ENCODE measurements around the gene PPP2R3B.
A peak's percentile ranks its signal among the peaks of the same experiment; 100 is the strongest.
"Not testable (repeated sequence)": the region's sequence is repeated elsewhere in the genome, so short reads cannot be mapped to it uniquely, and the experiment has no call there.

Gene PPP2R3B

GRCh38 chrX:378443-378842 is 8.3 kb downstream of the PPP2R3B start:
- DNase-seq: no peak
- TF ChIP-seq CTCF (IDR thresholded peaks at IDR 0.05): no peak
- no peak overlapping the region for H3K4me3 ChIP-seq

GRCh38 chrX:376206-376605 is 10.5 kb downstream of the PPP2R3B start:
- H3K36me3 ChIP-seq, DNase-seq: not testable (repeated sequence)
- peaks cover 0 to 47% of the 10 kb centered on the region in 2 donors for H3K27me3 ChIP-seq

More at GRCh38 chrX:378443-378842, 8.3 kb downstream of the PPP2R3B start:
- Histone ChIP-seq H3K36me3 (no peaks in the 10 kb centered on the region), H3K27me3 (peaks cover 0 to 25% of the 10 kb centered on the region in 2 donors), H3K4me1 (peaks cover 0 to 14% (median 11%) of the 10 kb centered on the region in 4 donors), H3K9me3 (no peaks in the 10 kb centered on the region), H3K27ac (no peak overlapping the region)
- intact Hi-C loops (cut with DNase I; ENCODE audit: low total_unique reads): no loop called here

DNA sequence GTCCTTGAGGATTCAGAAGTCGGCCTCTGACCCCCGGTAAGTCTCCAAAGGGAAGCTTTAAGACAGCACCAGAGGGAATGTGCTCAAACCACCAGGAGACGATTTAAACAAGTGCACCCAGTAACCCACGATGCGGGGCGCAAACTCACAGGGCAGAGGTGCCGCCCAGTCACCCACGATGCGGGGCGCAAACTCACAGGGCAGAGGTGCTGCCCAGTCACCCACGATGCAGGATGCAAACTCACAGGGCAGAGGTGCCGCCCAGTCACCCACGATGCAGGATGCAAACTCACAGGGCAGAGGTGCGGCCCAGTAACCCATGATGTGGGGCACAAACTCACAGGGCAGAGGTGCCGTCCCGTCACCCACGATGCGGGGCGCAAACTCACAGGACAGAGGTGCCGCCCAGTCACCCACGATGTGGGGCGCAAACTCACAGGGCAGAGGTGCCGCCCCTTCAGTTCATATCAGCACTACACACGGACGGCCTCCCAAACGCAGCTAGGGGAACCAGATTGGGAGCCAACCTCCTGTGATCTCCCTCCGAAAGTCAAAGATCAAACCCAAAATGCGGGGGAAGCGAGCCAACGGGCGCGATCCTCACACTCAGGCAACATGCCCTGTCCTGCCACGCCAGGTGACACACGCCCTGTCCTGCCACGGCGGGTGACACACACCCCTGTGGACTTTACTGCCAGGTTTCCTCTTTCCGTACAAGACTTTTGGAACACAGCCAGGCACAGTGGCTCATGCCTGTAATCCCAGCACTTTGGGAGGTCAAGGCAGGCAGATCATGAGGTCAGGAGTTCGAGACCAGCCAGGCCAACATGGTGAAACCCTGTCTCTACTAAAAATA is 11.3 kb downstream of the PPP2R3B start:
- H3K4me1 ChIP-seq: peaks cover 0 to 24% (median 20%) of the 10 kb centered on the region in 4 donors
- TF ChIP-seq CTCF (IDR thresholded peaks at IDR 0.05): no peak
- DNase-seq: no peak
- peaks cover 0 to 55% of the 10 kb centered on the region in 2 donors for H3K27me3 ChIP-seq
- H3K9me3 ChIP-seq: no peaks in the 10 kb centered on the region
- H3K36me3 ChIP-seq: no peaks in the 10 kb centered on the region
- no peak overlapping the region for H3K27ac ChIP-seq
- H3K4me3 ChIP-seq: no peak overlapping the region
- intact Hi-C loops (cut with DNase I; ENCODE audit: low total_unique reads): no loop called here

More at GRCh38 chrX:376206-376605, 10.5 kb downstream of the PPP2R3B start:
- H3K9me3 ChIP-seq; H3K4me3 ChIP-seq; H3K27ac ChIP-seq; intact Hi-C loops (cut with DNase I; ENCODE audit: low total_unique reads): not testable (repeated sequence)
- H3K4me1 ChIP-seq: peaks cover 0 to 24% (median 20%) of the 10 kb centered on the region in 4 donors

DNA sequence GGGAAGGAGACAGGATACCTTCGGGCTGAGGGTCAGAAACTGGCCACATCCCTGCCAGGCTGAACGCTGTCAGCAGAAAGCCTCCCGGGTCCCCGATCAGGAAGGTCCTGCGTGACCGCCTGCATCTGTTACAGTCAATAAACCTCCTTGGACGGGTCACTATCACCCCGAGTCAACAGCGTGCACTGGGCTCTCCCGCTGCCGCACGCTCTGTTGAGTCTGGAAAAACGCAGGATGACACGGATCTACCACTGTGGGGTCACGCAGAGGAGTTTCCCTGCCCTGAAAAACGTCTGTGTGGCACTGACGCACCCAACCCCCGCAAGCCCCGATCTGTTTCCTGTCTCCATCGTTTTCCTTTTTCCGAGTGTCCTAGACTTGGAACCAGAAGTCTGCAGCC is 12.1 kb downstream of the PPP2R3B start:
- no peaks in the 10 kb centered on the region for H3K36me3 ChIP-seq
- no peak for DNase-seq

DNA sequence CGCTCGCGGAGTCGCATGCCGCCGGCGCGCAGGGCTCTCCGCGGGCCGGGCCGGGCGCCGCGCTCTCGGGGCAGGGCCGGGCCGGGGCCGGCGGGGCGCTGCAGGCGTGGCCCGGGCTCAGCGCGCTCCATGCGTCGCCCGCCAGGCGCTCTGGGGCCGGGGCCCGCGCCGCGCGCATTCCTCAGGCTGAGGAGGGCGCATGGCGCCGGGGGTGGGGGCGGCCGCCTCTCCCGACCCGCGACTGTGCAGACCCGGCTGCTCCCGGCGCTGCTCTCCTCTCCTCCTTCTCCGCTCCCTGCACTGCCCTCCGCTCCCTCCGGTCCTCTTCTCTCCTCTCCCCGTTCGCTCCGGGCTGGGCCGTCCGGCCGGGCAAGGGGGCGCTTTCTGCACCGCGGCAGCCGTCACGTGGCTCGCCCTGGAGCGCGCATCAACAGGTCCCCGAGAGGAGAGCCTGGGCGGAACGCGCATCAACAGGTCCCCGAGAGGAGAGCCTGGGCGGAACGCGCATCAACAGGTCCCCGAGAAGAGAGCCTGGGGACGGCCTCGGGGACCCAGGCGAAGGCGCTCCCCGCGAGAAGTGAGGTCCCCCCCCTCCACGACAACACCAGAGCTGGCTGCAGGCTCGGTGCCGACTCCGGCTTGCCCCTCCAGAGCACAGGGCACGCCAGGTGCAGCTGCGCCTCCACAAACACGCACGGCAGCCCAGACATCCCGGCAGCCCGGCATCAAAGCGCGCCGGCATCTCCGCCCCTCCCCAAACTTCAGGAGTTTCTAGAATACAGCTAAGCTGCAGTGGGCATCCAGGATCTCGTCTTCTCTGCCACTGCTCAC is 12.9 kb downstream of the PPP2R3B start:
- Histone ChIP-seq H3K9me3 (no peaks in the 10 kb centered on the region), H3K27me3 (peaks cover 0 to 55% of the 10 kb centered on the region in 2 donors), H3K36me3 (no peaks in the 10 kb centered on the region), H3K4me1 (peaks cover 0 to 28% (median 21%) of the 10 kb centered on the region in 4 donors), H3K4me3 (peak overlapping the region; percentile 34 to 50), H3K27ac (no peak overlapping the region)
- no peak for TF ChIP-seq CTCF (IDR thresholded peaks at IDR 0.05)
- intact Hi-C loops (cut with DNase I; ENCODE audit: low total_unique reads): no loop called here
- DNase-seq: no peak

More for the DNA sequence above, 12.1 kb downstream of the PPP2R3B start:
- Histone ChIP-seq H3K4me3 (no peak overlapping the region), H3K4me1 (peaks cover 0 to 24% (median 20%) of the 10 kb centered on the region in 4 donors), H3K27ac (no peak overlapping the region), H3K9me3 (no peaks in the 10 kb centered on the region), H3K27me3 (peaks cover 0 to 55% of the 10 kb centered on the region in 2 donors)
- no peak for TF ChIP-seq CTCF (IDR thresholded peaks at IDR 0.05)
- intact Hi-C loops (cut with DNase I; ENCODE audit: low total_unique reads): no loop called here

Measured in tibial artery (tissue), 4 donors.